ENCODE results near the gene MFGE8.
"Not testable (repeated sequence)": the region's sequence is repeated elsewhere in the genome, so short reads cannot be mapped to it uniquely, and the experiment has no call there.

MFGE8 gene

DNA sequence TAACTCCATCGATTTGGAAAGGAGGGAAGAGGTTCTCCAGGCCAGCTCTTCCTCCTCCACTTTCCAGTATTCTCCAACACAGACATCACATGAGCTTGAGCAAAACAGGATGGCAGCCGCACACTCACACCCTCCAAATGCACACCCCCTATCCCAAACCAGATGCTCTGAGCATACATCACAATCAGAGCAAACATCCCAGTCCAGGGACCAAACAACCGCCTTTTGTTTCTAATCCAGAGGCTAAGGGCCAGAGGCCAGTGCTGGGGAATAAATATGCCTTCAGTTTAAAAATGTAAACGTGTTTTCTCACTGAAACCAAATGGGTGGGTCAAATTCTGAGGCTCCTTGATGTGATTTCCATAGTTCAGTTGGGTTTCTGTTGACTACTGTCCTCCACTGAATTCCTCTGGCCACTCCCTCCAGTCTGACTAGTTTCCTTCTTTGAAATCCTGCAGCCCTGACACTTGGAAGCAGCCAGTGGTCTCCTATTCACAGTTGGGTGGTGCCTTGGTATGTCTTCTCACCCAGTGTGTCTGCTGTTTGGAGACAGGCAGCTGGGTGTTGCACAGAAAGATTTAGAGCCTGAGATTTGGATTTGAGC lies 19.2 kb upstream of the MFGE8 start:
- ChIA-PET POLR2A (no interaction called here), CTCF (no interaction called here)
- TF ChIP-seq, protein P1, sequence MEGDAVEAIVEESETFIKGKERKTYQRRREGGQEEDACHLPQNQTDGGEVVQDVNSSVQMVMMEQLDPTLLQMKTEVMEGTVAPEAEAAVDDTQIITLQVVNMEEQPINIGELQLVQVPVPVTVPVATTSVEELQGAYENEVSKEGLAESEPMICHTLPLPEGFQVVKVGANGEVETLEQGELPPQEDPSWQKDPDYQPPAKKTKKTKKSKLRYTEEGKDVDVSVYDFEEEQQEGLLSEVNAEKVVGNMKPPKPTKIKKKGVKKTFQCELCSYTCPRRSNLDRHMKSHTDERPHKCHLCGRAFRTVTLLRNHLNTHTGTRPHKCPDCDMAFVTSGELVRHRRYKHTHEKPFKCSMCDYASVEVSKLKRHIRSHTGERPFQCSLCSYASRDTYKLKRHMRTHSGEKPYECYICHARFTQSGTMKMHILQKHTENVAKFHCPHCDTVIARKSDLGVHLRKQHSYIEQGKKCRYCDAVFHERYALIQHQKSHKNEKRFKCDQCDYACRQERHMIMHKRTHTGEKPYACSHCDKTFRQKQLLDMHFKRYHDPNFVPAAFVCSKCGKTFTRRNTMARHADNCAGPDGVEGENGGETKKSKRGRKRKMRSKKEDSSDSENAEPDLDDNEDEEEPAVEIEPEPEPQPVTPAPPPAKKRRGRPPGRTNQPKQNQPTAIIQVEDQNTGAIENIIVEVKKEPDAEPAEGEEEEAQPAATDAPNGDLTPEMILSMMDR (IDR thresholded peaks at IDR 0.05; ENCODE audit: control extremely low read depth, extremely low read depth, low read depth, missing control alignments), result no peak
- DNase-seq (ENCODE audit: extremely low spot score), result no peak

DNA sequence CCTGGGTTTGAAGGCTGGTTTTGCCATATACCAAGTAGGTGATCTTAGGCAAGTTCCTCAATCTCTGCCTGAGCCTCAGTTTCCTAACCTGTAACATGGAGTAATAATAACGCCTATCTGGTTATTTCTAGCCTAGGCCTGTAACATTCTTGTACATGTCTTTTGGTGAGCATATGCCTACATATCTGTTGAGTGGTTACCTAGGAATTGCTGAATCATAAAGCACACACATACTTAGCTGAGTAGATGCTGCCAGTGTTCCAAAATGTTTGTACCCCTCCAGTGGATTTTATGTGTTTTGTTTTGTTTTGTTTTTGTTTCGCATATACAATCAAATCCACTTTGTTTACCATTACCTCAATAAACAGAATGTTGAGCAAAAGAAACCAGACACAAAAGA lies 17.4 kb upstream of the MFGE8 start:
- TF ChIP-seq, protein P1 (IDR thresholded peaks at IDR 0.05; ENCODE audit: control extremely low read depth, extremely low read depth, low read depth, missing control alignments), result no peak
- CTCF ChIA-PET, result no interaction called here
- POLR2A ChIA-PET, result no interaction called here
- no peak for DNase-seq (ENCODE audit: extremely low spot score)

DNA sequence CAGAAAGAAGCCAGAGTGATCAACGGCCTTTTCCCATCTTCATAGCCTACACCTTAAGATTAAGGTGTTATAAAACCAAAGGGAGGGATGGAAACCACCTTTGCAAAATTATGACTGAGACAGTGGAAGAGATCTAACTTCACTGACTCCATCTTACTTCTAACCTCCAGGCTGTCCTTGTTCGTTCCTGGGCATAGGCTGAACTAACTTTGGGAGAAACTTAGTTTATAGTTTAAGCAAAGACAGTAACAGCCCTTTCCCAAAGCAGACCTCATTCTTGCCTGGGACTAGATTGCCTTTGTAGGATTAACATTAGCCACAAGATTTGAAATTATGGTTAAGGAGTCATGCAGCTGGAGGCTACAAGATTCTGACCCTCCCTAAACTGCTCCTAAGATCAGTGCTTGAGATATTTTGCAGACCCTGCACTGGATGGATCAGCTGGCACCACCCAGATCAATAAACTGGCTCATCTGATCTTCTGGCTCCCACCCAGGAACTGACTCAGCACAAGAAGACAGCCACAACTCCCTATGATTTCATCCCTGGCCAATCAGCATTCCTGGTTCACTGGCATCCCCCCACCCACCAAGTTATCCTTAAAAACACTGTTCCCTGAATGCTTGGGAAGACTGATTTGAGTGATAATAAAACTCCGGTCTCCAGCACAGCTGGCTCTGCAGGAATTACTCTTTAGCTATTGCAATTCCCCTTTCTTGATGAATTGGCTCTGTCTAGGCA lies 16.3 kb upstream of the MFGE8 start:
- CTCF ChIA-PET, result interaction anchor here (1.2 kb wide), 1 partner anchor 24 kb away, joined by 3 read pairs; no protein-coding TSS in a partner anchor
- POLR2A ChIA-PET; DNase-seq (ENCODE audit: extremely low spot score): not testable (repeated sequence)

DNA sequence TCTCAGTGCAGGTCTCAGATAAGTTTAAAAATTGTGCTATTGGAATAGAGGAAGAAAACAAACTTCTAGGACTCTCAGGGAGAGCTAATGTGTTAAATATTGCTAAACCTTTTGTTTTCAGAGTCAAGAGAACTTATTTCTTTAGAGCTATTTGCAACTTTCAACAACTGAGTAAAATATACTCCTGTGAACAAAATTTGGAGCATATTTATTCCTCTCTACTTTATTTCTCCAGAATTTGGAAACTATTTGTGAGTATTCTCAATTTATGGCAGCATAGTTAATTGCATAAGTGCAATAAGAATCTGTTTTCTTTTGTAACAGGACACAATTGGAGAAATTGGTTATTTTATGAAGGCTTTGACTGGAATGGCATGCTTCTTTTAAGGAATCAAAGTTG lies 15.0 kb upstream of the MFGE8 start:
- DNase-seq (ENCODE audit: extremely low spot score); POLR2A ChIA-PET: not testable (repeated sequence)
- CTCF ChIA-PET, result interaction anchor here (1.2 kb wide), 1 partner anchor 23 kb away, joined by 3 read pairs; no protein-coding TSS in a partner anchor

DNA sequence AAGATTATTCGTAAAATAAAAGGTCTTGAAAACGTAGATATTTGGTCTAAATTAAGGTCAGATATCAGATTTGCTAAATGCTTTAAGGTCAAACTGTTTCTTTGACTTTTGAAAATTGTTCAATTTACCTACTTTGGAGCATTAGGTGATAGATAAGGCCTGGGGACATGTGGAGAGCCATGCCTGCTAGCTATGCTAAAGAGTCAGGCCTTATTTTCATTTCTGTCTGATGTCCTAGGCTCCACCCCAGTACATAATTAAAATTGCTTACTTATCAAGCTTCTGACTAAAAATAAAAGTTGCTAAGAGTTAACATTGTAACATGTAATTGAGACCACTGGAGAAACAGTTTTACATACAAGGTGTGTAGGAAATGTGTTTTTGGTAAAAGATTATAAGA lies 12.5 kb upstream of the MFGE8 start:
- DNase-seq (ENCODE audit: extremely low spot score); POLR2A ChIA-PET: not testable (repeated sequence)
- CTCF ChIA-PET, result interaction anchor here (1.4 to 1.8 kb wide), 2 partner anchors 11 to 20 kb away, joined by 3 to 7 read pairs; no protein-coding TSS in a partner anchor

DNA sequence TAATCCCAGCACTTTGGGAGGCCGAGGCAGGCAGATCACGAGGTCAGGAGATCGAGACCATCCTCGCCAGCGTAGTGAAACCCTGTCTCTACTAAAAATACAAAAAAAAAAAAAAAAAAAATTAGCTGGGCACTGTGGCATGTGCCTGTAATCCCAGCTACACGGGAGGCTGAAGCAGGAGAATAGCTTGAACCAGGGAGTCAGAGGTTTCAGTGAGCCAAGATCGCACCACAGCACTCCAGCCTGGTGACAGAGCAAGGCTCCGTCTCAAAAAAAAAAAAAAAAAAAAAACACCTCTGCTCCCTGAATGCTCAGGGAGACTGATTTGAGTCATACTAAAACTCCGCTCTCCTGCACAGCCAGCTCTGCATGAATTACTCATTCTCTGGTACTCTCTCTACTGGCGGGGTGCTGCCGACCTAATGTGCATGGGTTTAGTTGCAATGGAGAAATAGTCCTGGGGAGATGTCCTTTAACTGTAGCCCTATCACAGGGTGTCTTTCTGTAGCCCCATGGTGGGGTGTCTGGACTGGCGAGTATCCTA lies 7.8 kb upstream of the MFGE8 start:
- CTCF ChIA-PET, result interaction anchor here (1.7 kb wide), 1 partner anchor 16 kb away, joined by 6 read pairs; no protein-coding TSS in a partner anchor
- POLR2A ChIA-PET; DNase-seq (ENCODE audit: extremely low spot score): not testable (repeated sequence)

DNA sequence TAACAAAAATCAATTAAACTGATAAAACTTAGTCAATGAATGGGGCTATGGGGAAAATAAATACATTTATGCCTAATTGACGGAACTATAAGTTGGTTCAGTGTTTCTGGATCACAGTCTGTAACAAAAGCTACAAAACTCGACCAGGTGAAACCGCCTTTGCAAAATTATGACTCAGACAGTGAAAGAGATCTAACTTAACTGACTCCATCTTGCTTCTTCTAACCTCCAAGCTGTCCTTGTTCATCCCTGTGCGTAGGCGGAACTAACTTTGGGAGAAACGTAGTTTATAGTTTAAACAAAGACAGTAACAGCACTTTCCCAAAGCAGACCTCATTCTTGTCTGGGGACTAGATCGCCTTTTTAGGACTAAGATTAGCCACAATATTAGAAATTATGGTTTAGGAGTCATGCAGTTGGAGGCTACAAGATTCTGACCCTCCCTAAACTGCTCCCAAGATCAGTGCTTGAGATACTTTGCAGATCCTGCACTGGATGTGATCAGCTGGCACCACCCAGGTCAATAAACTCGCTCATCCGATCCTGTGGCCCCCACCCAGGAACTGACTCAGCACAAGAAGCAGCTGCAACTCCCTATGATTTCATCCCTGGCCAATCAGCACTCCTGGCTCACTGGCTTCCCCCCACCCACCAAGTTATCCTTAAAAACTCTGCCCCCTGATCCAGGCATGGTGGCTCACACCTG lies 7.2 kb upstream of the MFGE8 start:
- TF ChIP-seq, protein P1 (IDR thresholded peaks at IDR 0.05; ENCODE audit: control extremely low read depth, extremely low read depth, low read depth, missing control alignments), result no peak
- no peak for DNase-seq (ENCODE audit: extremely low spot score)
- POLR2A ChIA-PET, result no interaction called here
- CTCF ChIA-PET, result interaction anchor here (1.7 kb wide), 1 partner anchor 15 kb away, joined by 6 read pairs; no protein-coding TSS in a partner anchor

DNA sequence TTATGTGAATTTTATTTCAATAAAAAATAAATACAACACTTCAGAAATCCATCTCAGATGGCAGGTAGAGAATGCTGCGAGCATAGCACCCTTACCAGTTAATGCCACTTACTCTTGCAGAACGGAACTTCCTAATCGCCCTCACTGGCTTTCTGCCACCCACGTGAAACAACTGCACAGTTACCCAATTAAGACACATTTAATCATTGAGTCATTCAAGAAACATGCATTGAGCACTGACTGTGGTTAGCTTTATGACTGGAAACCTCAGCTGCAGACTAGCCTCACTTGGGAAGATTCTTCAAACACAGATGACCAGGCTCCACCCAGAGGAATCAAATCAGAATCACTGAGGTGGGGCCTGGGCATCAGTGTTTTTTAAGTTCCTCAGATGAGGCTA lies 5.6 kb upstream of the MFGE8 start:
- ChIA-PET POLR2A (no interaction called here), CTCF (interaction anchor here (1.3 kb wide), 1 partner anchor 8 kb away, joined by 3 read pairs; no protein-coding TSS in a partner anchor)
- TF ChIP-seq, protein P1 (IDR thresholded peaks at IDR 0.05; ENCODE audit: control extremely low read depth, extremely low read depth, low read depth, missing control alignments), result no peak
- no peak for DNase-seq (ENCODE audit: extremely low spot score)
